MM.1S (cell line): ENCODE measurements around the gene TMEM72.

Experiments used
- CTCF ChIP-seq: fragments of 300-600 bp; sonication (generic); IDR thresholded peaks from 2 replicates; pipeline ENCODE4 v1.5.1; 2016; ENCODE audit warnings: antibody characterized with exemption, low read length, mixed read lengths
- EZH2 ChIP-seq: fragments of 300-600 bp; sonication (generic); optimal IDR thresholded peaks from 2 replicates; pipeline ENCODE3; 2017; ENCODE audit warnings: low read depth, mild to moderate bottlenecking, antibody characterized with exemption, low read length, mixed read lengths

- TF ChIP-seq CTCF (no peak), EZH2 (no peak)
Measured at GRCh38 chr10:44952779-44953231, 41.7 kb downstream of the TMEM72 start.
